PC-3 (cell line): ENCODE data around the gene RNASE12. TPM values are rescaled to one million over a fixed set of nuclear protein-coding genes. Genes with fewer than 3 reads are reported as not detected.
"Not testable (repeated sequence)": the region's sequence is repeated elsewhere in the genome, so short reads cannot be mapped to it uniquely, and the experiment has no call there.

Experiments
- ATAC-seq: fragments of 200-7000 bp; cut with Tn5 transposase; 2 replicates; pipeline ENCODE4 v1.9.1; 2020; ENCODE audit warnings: mild to moderate bottlenecking, moderate library complexity
- BruUV-seq: library from RNA; stranded (reverse); fragments of 400-500 nt; replicated peaks from 2 replicates; lab custom pipeline; 2021; lab: Mats Ljungman, UMichigan
- CTCF ChIA-PET: fragments of 300-600 bp; sonication (Branson Sonifier 250); formaldehyde crosslinking; loops from one replicate; lab custom pipeline; 2022; ENCODE audit warnings: antibody characterized with exemption; lab: Charles Lee
- POLR2A ChIA-PET: fragments of 300-600 bp; sonication (Branson Sonifier 250); formaldehyde crosslinking; loops from one replicate; lab custom pipeline; 2022; ENCODE audit warnings: antibody characterized with exemption; ENCODE audit not compliant: unreplicated experiment; lab: Charles Lee
- DNase-seq: peaks from one replicate; pipeline ENCODE4 v3.0.0-alpha.2; 2015
- H2AFZ ChIP-seq: fragments of 300-600 bp; sonication (generic); 2 replicates; pipeline ENCODE4 v1.6.0; 2016; ENCODE audit warnings: antibody characterized with exemption, low read length
- H3F3A ChIP-seq: fragments of 300-600 bp; sonication (generic); one replicate; pipeline ENCODE4 v1.6.0; 2017; ENCODE audit warnings: antibody characterized with exemption, low read length, control low read depth, mild to moderate bottlenecking; ENCODE audit not compliant: unreplicated experiment
- H3K27ac ChIP-seq: fragments of 300-600 bp; sonication (generic); 2 replicates; pipeline ENCODE4 v1.5.1; 2016; ENCODE audit warnings: mild to moderate bottlenecking, low read length
- H3K27me3 ChIP-seq: fragments of 300-600 bp; sonication (generic); 2 replicates; pipeline ENCODE4 v1.6.1; 2016; ENCODE audit warnings: low read length, mixed read lengths
- H3K36me3 ChIP-seq: fragments of 300-600 bp; sonication (generic); 2 replicates; pipeline ENCODE4 v1.6.1; 2016; ENCODE audit warnings: low read depth, mixed run types, low read length, mixed read lengths
- H3K4me1 ChIP-seq: fragments of 300-600 bp; sonication (generic); 2 replicates; pipeline ENCODE4 v1.5.1; 2016; ENCODE audit warnings: low read length; ENCODE audit not compliant: insufficient read depth
- H3K4me2 ChIP-seq: fragments of 300-600 bp; sonication (generic); 2 replicates; pipeline ENCODE4 v1.6.0; 2016; ENCODE audit warnings: low read length
- H3K4me3 ChIP-seq: fragments of 300-600 bp; sonication (generic); 2 replicates; pipeline ENCODE4 v1.5.1; 2016; ENCODE audit warnings: mild to moderate bottlenecking, low read length, mixed read lengths
- H3K79me2 ChIP-seq: fragments of 300-600 bp; sonication (generic); 2 replicates; pipeline ENCODE4 v1.6.1; 2017; ENCODE audit warnings: low read length, mixed read lengths
- H3K9ac ChIP-seq: fragments of 300-600 bp; sonication (generic); 2 replicates; pipeline ENCODE4 v1.6.0; 2016; ENCODE audit warnings: mild to moderate bottlenecking, low read length
- H3K9me2 ChIP-seq: fragments of 300-600 bp; sonication (generic); replicated peaks from 2 replicates; pipeline ENCODE4 v1.6.1; 2016; ENCODE audit warnings: mixed run types, low read length, mixed read lengths
- H3K9me3 ChIP-seq: fragments of 300-600 bp; sonication (generic); 2 replicates; pipeline ENCODE4 v1.6.1; 2016; ENCODE audit warnings: low read length, mixed read lengths
- H4K20me1 ChIP-seq: fragments of 300-600 bp; sonication (generic); 2 replicates; pipeline ENCODE4 v1.6.1; 2016; ENCODE audit warnings: low read length, mixed read lengths
- EZH2 ChIP-seq: fragments of 300-600 bp; sonication (generic); IDR thresholded peaks from one replicate; pipeline ENCODE4 v1.6.1; 2017; ENCODE audit warnings: antibody characterized with exemption, mild to moderate bottlenecking, low read length; ENCODE audit not compliant: unreplicated experiment
- EZH2phosphoT487 ChIP-seq: fragments of 300-600 bp; sonication (generic); IDR thresholded peaks from 2 replicates; pipeline ENCODE4 v1.6.1; 2018; ENCODE audit warnings: mild to moderate bottlenecking, antibody characterized with exemption, low read length, borderline replicate concordance
- intact Hi-C: fragments of 100-400 bp; cut with micrococcal nuclease; formaldehyde crosslinking; loops from 2 replicates; pipeline ENCODE4 v1.9.0; 2023
- total RNA-seq: library from RNA; depleted of rRNA; stranded (reverse); fragments of >200 nt; gene quantifications from 2 replicates; pipeline ENCODE4 v1.2.3, GENCODE V29; 2014
- TF ChIP-seq, protein P1 (sequence below): fragments of 300-600 bp; sonication (generic); conservative IDR thresholded peaks from 2 replicates; pipeline ENCODE4 v1.5.1; 2017; ENCODE audit warnings: antibody characterized with exemption, low read depth, mild to moderate bottlenecking, low read length

RNASE12 gene
- total RNA-seq, 1 experiment from 2014 or later, result not detected

DNA sequence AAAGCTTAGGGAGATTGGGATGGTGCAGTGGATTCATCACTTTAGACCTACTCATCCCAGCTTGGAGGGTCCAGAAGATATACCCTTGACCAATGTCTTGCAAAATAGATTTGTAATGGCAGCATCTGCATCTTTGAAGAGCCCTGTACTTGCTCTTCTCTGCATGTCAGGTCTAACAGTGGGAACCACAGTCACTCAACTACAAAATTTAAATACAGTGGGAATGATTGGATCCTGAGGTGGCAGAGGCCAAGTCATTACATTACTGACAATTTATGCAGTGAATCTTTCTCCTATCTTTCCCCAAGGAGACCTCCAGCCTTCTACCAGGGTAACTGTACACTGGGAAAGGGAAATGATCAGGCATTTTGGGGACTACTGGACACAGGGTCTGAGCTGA lies 22.1 kb downstream of the RNASE12 start:
- no peaks in the 10 kb centered on the region for H3K79me2 ChIP-seq
- no peak overlapping the region for H3K4me2 ChIP-seq
- DNase-seq (no peak), ATAC-seq (no peak)
- no peaks in the 10 kb centered on the region for H3K9me2 ChIP-seq
- H2AFZ ChIP-seq, result no peak overlapping the region
- CTCF ChIA-PET, result no interaction called here
- no peak overlapping the region for H3K9ac ChIP-seq
- TF ChIP-seq, protein P1, sequence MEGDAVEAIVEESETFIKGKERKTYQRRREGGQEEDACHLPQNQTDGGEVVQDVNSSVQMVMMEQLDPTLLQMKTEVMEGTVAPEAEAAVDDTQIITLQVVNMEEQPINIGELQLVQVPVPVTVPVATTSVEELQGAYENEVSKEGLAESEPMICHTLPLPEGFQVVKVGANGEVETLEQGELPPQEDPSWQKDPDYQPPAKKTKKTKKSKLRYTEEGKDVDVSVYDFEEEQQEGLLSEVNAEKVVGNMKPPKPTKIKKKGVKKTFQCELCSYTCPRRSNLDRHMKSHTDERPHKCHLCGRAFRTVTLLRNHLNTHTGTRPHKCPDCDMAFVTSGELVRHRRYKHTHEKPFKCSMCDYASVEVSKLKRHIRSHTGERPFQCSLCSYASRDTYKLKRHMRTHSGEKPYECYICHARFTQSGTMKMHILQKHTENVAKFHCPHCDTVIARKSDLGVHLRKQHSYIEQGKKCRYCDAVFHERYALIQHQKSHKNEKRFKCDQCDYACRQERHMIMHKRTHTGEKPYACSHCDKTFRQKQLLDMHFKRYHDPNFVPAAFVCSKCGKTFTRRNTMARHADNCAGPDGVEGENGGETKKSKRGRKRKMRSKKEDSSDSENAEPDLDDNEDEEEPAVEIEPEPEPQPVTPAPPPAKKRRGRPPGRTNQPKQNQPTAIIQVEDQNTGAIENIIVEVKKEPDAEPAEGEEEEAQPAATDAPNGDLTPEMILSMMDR, result no peak
- TF ChIP-seq EZH2 (no peak), EZH2phosphoT487 (no peak)
- H3K27me3 ChIP-seq, result peaks cover 11% of the 10 kb centered on the region; the same call in 1 of the 2 replicates
- intact Hi-C loops, result no loop called here
- H4K20me1 ChIP-seq, result no peaks in the 10 kb centered on the region
- H3K4me1 ChIP-seq, result no peaks in the 10 kb centered on the region
- no TSS peak for BruUV-seq
- H3K36me3 ChIP-seq, result no peaks in the 10 kb centered on the region
- H3K9me3 ChIP-seq, result no peaks in the 10 kb centered on the region
- POLR2A ChIA-PET, result no interaction called here
- no peak overlapping the region for H3K27ac ChIP-seq
- H3K4me3 ChIP-seq, result no peak overlapping the region
- no peaks in the 10 kb centered on the region for H3F3A ChIP-seq

DNA sequence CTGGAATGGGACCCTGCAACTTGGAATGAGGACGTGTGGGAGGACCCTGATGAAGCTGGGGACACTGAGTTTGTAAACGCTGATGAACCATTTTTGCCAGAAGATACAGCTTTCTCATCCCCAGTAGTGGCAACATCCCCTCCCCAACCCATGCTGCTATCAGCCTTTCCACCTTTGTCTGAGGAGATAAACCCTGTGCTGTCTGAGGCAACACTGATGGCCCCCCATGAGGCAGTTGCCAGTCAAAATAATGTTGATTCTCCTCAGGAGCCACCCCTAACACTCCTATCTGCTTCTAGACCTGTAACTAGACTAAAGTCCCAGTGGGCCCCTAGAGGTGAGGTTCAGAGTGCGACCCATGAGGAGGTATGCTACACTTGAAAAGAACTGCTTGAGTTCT lies 22.8 kb downstream of the RNASE12 start:
- TF ChIP-seq EZH2, result no peak
- TF ChIP-seq, protein P1, result no peak
- TF ChIP-seq EZH2phosphoT487, result no peak
- Histone ChIP-seq H3F3A (no peaks in the 10 kb centered on the region), H3K9me2 (no peaks in the 10 kb centered on the region), H3K79me2 (no peaks in the 10 kb centered on the region), H4K20me1 (no peaks in the 10 kb centered on the region), H2AFZ (no peak overlapping the region), H3K27me3 (peaks cover 17% of the 10 kb centered on the region; the same call in 1 of the 2 replicates), H3K4me2 (no peak overlapping the region), H3K36me3 (no peaks in the 10 kb centered on the region), H3K4me3 (no peak overlapping the region), H3K4me1 (no peaks in the 10 kb centered on the region), H3K9ac (no peak overlapping the region), H3K27ac (no peak overlapping the region), H3K9me3 (no peaks in the 10 kb centered on the region)
- no TSS peak for BruUV-seq
- CTCF ChIA-PET, result no interaction called here
- DNase-seq (no peak), ATAC-seq (no peak)
- POLR2A ChIA-PET, result no interaction called here
- intact Hi-C loops, result no loop called here

DNA sequence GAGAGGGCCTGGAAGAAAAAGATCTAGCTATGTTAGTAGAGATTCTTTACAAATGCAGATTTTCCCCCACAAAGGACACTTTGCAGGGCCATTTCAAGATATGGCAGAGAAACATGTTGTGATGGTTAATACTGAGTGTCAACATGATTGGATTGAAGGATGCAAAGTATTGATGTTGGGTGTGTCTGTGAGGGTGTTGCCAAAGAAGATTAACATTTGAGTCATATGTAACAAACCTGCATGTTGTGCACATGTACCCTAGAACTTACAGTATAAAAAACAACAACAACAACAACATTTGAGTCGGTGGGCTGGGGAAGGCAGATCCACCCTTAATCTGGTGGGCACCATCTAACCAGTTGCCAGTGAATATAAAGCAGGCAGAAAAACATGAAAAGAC lies 24.0 kb downstream of the RNASE12 start:
- not testable (repeated sequence) for BruUV-seq

More for the DNA sequence above, 24.0 kb downstream of the RNASE12 start:
- ATAC-seq, H3K4me3 ChIP-seq, POLR2A ChIA-PET, intact Hi-C loops, H3F3A ChIP-seq, H3K4me1 ChIP-seq, H3K4me2 ChIP-seq, H4K20me1 ChIP-seq, H3K9me3 ChIP-seq, H3K36me3 ChIP-seq, H2AFZ ChIP-seq, H3K79me2 ChIP-seq, H3K9me2 ChIP-seq, H3K27ac ChIP-seq, DNase-seq, H3K9ac ChIP-seq: not testable (repeated sequence)
- CTCF ChIA-PET, result interaction anchor here (0.6 kb wide), 1 partner anchor 21 kb away, joined by 3 read pairs; the partner anchor contains the start of gene RNASE11
- peaks cover 17% of the 10 kb centered on the region; the same call in 1 of the 2 replicates for H3K27me3 ChIP-seq
